CD8-positive, alpha-beta memory T cell (primary cell): ENCODE data around the gene IKZF1. TPM values are rescaled to one million over a fixed set of nuclear protein-coding genes. Genes with fewer than 3 reads are reported as not detected.

Experiments
- CTCF ChIA-PET: fragments of 350-600 bp; sonication (Branson Sonifier 250); formaldehyde crosslinking; loops from one replicate; lab custom pipeline; 2021; ENCODE audit warnings: antibody characterized with exemption; lab: Charles Lee
- POLR2A ChIA-PET: fragments of 350-600 bp; sonication (Branson Sonifier 250); formaldehyde crosslinking; loops from one replicate; lab custom pipeline; 2021; ENCODE audit warnings: antibody characterized with exemption; lab: Charles Lee
- DNase-seq, 5 donors: peaks; one replicate each; pipeline versions ENCODE4 v3.0.0 to v3.0.0-alpha.2; 2020 to 2022; ENCODE audit warnings: mixed read lengths in 1 of 5
- H3K27ac ChIP-seq: one replicate; pipeline ENCODE4 v1.7.0; 2013; ENCODE audit warnings: low read depth, mild to moderate bottlenecking, low read length, moderate library complexity
- H3K27me3 ChIP-seq: 2 replicates; pipeline ENCODE4 v1.7.0; 2013; ENCODE audit warnings: low read length, mild to moderate bottlenecking; ENCODE audit not compliant: insufficient read depth, poor library complexity, severe bottlenecking
- H3K36me3 ChIP-seq: 2 replicates; pipeline ENCODE4 v1.7.0; 2013; ENCODE audit warnings: mild to moderate bottlenecking, low read length, moderate library complexity; ENCODE audit not compliant: insufficient read depth
- H3K4me1 ChIP-seq: 2 replicates; pipeline ENCODE4 v1.7.0; 2013; ENCODE audit warnings: mild to moderate bottlenecking, low read length, moderate library complexity; ENCODE audit not compliant: insufficient read depth
- H3K4me3 ChIP-seq: 2 replicates; pipeline ENCODE4 v1.7.0; 2013; ENCODE audit warnings: mild to moderate bottlenecking, low read length
- H3K9me3 ChIP-seq: 2 replicates; pipeline ENCODE4 v1.7.0; 2013; ENCODE audit warnings: mild to moderate bottlenecking, low read length
- H3K27ac Mint-ChIP-seq, 8 donors: one replicate each; pipeline ENCODE4 v1.8.0; 2020 to 2021; ENCODE audit warnings: mixed read lengths in 8 of 8, mild to moderate bottlenecking in 6 of 8, inconsistent platforms in 3 of 8, moderate library complexity in 3 of 8
- H3K27me3 Mint-ChIP-seq, 2 donors: one replicate each; pipeline ENCODE4 v1.8.0; 2020 to 2021; ENCODE audit warnings: mixed read lengths in 2 of 2, mild to moderate bottlenecking in 1 of 2, moderate library complexity in 1 of 2
- H3K36me3 Mint-ChIP-seq, 3 donors: one replicate each; pipeline ENCODE4 v1.8.0; 2020 to 2021; ENCODE audit warnings: mixed read lengths in 3 of 3, inconsistent platforms in 1 of 3, mild to moderate bottlenecking in 1 of 3
- H3K4me1 Mint-ChIP-seq, 3 donors: one replicate each; pipeline ENCODE4 v1.8.0; 2020 to 2021; ENCODE audit warnings: mixed read lengths in 3 of 3, inconsistent platforms in 1 of 3, mild to moderate bottlenecking in 1 of 3
- H3K4me3 Mint-ChIP-seq, 7 donors: one replicate each; pipeline ENCODE4 v1.8.0; 2020 to 2021; ENCODE audit warnings: mixed read lengths in 7 of 7, mild to moderate bottlenecking in 6 of 7, moderate library complexity in 4 of 7, inconsistent platforms in 2 of 7
- H3K9me3 Mint-ChIP-seq, 5 donors: one replicate each; pipeline ENCODE4 v1.8.0; 2020 to 2022; ENCODE audit warnings: mixed read lengths in 5 of 5, mild to moderate bottlenecking in 3 of 5, moderate library complexity in 2 of 5, inconsistent platforms in 1 of 5
- polyA plus RNA-seq: library from polyadenylated mRNA; unstranded; fragments of 300-500 nt; fragmentation: Illumina TruSeq; gene quantifications from one replicate; pipeline ENCODE4 v1.2.3, GENCODE V29; 2021
- total RNA-seq, 2 experiments: library from RNA; stranded (reverse); gene quantifications; one replicate each; pipeline ENCODE4 v1.2.3, GENCODE V29; 2021

IKZF1 gene
- total and polyA plus RNA-seq, 3 experiments from 2014 or later: 225 to 238 (median 226) TPM

- CTCF ChIA-PET: interaction anchor here (0.6 to 26.5 kb wide), 17 partner anchors 9 to 159 kb away, joined by 3 to 815 read pairs (median 4); no protein-coding TSS in a partner anchor
- Histone ChIP-seq H3K9me3 (no peaks in the 10 kb centered on the region), H3K4me3 (peak overlapping the region; percentile 92), H3K27me3 (no peaks in the 10 kb centered on the region), H3K27ac (peak overlapping the region; percentile 86), H3K36me3 (no peaks in the 10 kb centered on the region), H3K4me1 (peaks cover 54% of the 10 kb centered on the region)
- Mint-ChIP-seq H3K27ac (peak overlapping the region; percentile 92 to 99 (median 98)), H3K9me3 (no peaks in the 10 kb centered on the region), H3K4me3 (peak overlapping the region; percentile 95 to 100 (median 99)), H3K27me3 (peaks cover 0 to 2% of the 10 kb centered on the region in 2 donors), H3K36me3 (peaks cover 15 to 54% (median 15%) of the 10 kb centered on the region in 3 donors), H3K4me1 (peaks cover 44 to 61% (median 60%) of the 10 kb centered on the region in 3 donors)
- POLR2A ChIA-PET: interaction anchor here (0.9 to 4.8 kb wide), 18 partner anchors 9 to 113 kb away, joined by 3 to 49 read pairs (median 6); no protein-coding TSS in a partner anchor
- peak; percentile 41 to 82 (median 65) for DNase-seq
Measured at GRCh38 chr7:50304911-50305582, 531 bp downstream of the IKZF1 start.

DNA sequence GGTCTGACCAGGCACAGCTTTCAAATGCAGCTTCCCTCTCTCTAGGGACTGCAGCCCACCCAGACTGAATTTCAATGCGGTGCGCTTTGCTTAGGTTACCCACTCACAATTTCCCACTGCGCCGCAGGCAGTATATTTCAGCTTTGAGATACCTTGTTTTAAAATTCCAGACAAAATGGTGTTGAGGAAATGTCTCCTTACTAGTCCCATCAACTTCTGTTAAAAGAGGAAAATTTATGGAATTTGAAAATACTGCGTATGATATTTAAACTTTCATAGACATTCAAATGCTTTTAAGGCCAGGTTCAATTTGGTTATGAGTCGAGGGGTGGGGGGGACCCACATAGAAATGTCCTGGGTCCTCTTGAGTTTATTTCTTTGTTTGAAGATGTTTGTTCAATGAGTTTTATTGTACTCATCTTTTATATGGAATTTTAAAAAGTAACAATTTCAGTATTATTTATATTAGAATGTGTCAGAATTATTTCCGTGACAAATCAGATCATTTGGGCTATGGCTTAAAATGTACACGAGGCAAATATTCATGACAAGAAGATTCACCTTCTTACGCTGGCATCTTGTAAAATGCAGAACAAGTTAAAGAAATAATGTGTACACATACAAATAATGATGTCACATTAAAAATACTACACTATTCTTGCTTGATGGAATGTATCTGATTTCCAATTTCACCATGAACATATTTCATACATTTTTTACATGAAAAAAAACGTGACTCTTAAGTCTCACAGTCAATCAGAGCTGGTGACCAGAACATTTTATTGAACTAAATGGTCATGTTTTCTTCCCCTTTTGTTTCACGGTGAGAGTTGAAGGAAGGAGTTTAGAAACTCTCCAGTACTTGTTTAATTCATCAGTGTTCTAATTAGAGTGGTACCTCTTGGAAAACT lies 1.3 kb downstream of the IKZF1 start:
- peaks cover 0 to 2% of the 10 kb centered on the region in 2 donors for H3K27me3 Mint-ChIP-seq
- ChIA-PET POLR2A (interaction anchor here (0.9 to 4.8 kb wide), 18 partner anchors 8 to 112 kb away, joined by 3 to 49 read pairs (median 6); no protein-coding TSS in a partner anchor), CTCF (interaction anchor here (0.6 to 26.5 kb wide), 17 partner anchors 9 to 160 kb away, joined by 3 to 815 read pairs (median 5); no protein-coding TSS in a partner anchor)
- H3K4me3 Mint-ChIP-seq: peak overlapping the region; percentile 95 to 100 (median 99)
- peaks cover 15 to 60% (median 15%) of the 10 kb centered on the region in 3 donors for H3K36me3 Mint-ChIP-seq
- H3K4me1 ChIP-seq: peaks cover 55% of the 10 kb centered on the region
- H3K36me3 ChIP-seq: no peaks in the 10 kb centered on the region
- H3K4me1 Mint-ChIP-seq: peaks cover 47 to 61% (median 60%) of the 10 kb centered on the region in 3 donors
- peak overlapping the region; percentile 92 to 99 (median 98) for H3K27ac Mint-ChIP-seq
- no peaks in the 10 kb centered on the region for H3K27me3 ChIP-seq
- no peak for DNase-seq
- H3K9me3 Mint-ChIP-seq: no peaks in the 10 kb centered on the region
- H3K4me3 ChIP-seq: peak overlapping the region; percentile 92
- H3K27ac ChIP-seq: peak overlapping the region; percentile 86
- H3K9me3 ChIP-seq: no peaks in the 10 kb centered on the region

- H3K27ac Mint-ChIP-seq: peak overlapping the region; percentile 92 to 99 (median 98)
- no peak for DNase-seq
Measured at GRCh38 chr7:50306494-50307367, 2.2 kb downstream of the IKZF1 start.

GRCh38 chr7:50307368-50308032 lies 3.0 kb downstream of the IKZF1 start:
- peak overlapping the region; percentile 92 to 99 (median 98) for H3K27ac Mint-ChIP-seq
- H3K27me3 ChIP-seq: no peaks in the 10 kb centered on the region
- H3K36me3 Mint-ChIP-seq: peaks cover 15 to 66% (median 18%) of the 10 kb centered on the region in 3 donors
- H3K4me1 Mint-ChIP-seq: peaks cover 55 to 61% (median 61%) of the 10 kb centered on the region in 3 donors
- ChIA-PET CTCF (interaction anchor here (0.8 to 26.5 kb wide), 18 partner anchors 8 to 111 kb away, joined by 3 to 815 read pairs (median 4); no protein-coding TSS in a partner anchor), POLR2A (interaction anchor here (0.7 to 5.0 kb wide), 13 partner anchors 9 to 164 kb away, joined by 3 to 49 read pairs (median 9); no protein-coding TSS in a partner anchor)
- H3K4me1 ChIP-seq: peaks cover 56% of the 10 kb centered on the region
- no peaks in the 10 kb centered on the region for H3K36me3 ChIP-seq
- peaks cover 0 to 2% of the 10 kb centered on the region in 2 donors for H3K27me3 Mint-ChIP-seq
- H3K9me3 Mint-ChIP-seq: no peaks in the 10 kb centered on the region
- peak; percentile 32 to 81 (median 63) for DNase-seq
- peak overlapping the region; percentile 86 for H3K27ac ChIP-seq
- H3K4me3 ChIP-seq: peak overlapping the region; percentile 92
- H3K9me3 ChIP-seq: no peaks in the 10 kb centered on the region
- H3K4me3 Mint-ChIP-seq: peak overlapping the region; percentile 95 to 100 (median 99)

More at GRCh38 chr7:50306494-50307367, 2.2 kb downstream of the IKZF1 start:
- Mint-ChIP-seq H3K4me3 (peak overlapping the region; percentile 95 to 100 (median 99)), H3K4me1 (peaks cover 51 to 61% (median 61%) of the 10 kb centered on the region in 3 donors), H3K9me3 (no peaks in the 10 kb centered on the region), H3K36me3 (peaks cover 15 to 60% (median 15%) of the 10 kb centered on the region in 3 donors), H3K27me3 (peaks cover 0 to 2% of the 10 kb centered on the region in 2 donors)
- no peaks in the 10 kb centered on the region for H3K36me3 ChIP-seq
- H3K27ac ChIP-seq: peak overlapping the region; percentile 86
- H3K9me3 ChIP-seq: no peaks in the 10 kb centered on the region
- ChIA-PET CTCF (interaction anchor here (0.8 to 26.5 kb wide), 20 partner anchors 9 to 111 kb away, joined by 3 to 815 read pairs (median 5); no protein-coding TSS in a partner anchor), POLR2A (interaction anchor here (0.7 to 5.0 kb wide), 14 partner anchors 9 to 163 kb away, joined by 3 to 49 read pairs (median 9); no protein-coding TSS in a partner anchor)
- H3K4me3 ChIP-seq: peak overlapping the region; percentile 92
- no peaks in the 10 kb centered on the region for H3K27me3 ChIP-seq
- H3K4me1 ChIP-seq: peaks cover 56% of the 10 kb centered on the region

GRCh38 chr7:50308203-50308531 lies 3.7 kb downstream of the IKZF1 start:
- Histone ChIP-seq H3K36me3 (no peaks in the 10 kb centered on the region), H3K9me3 (no peaks in the 10 kb centered on the region), H3K27me3 (no peaks in the 10 kb centered on the region), H3K4me1 (peaks cover 55% of the 10 kb centered on the region), H3K4me3 (peak overlapping the region; percentile 92), H3K27ac (peak overlapping the region; percentile 86)
- ChIA-PET POLR2A (interaction anchor here (0.8 to 5.0 kb wide), 11 partner anchors 11 to 103 kb away, joined by 3 to 49 read pairs (median 9); no protein-coding TSS in a partner anchor), CTCF (interaction anchor here (1.1 to 26.5 kb wide), 11 partner anchors 11 to 108 kb away, joined by 3 to 815 read pairs (median 5); no protein-coding TSS in a partner anchor)
- DNase-seq: no peak
- Mint-ChIP-seq H3K36me3 (peaks cover 15 to 66% (median 21%) of the 10 kb centered on the region in 3 donors), H3K27me3 (peaks cover 0 to 2% of the 10 kb centered on the region in 2 donors), H3K9me3 (no peaks in the 10 kb centered on the region), H3K4me1 (peaks cover 57 to 64% (median 61%) of the 10 kb centered on the region in 3 donors), H3K27ac (peak overlapping the region; percentile 92 to 99 (median 98)), H3K4me3 (peak overlapping the region; percentile 95 to 100 (median 99))

DNA sequence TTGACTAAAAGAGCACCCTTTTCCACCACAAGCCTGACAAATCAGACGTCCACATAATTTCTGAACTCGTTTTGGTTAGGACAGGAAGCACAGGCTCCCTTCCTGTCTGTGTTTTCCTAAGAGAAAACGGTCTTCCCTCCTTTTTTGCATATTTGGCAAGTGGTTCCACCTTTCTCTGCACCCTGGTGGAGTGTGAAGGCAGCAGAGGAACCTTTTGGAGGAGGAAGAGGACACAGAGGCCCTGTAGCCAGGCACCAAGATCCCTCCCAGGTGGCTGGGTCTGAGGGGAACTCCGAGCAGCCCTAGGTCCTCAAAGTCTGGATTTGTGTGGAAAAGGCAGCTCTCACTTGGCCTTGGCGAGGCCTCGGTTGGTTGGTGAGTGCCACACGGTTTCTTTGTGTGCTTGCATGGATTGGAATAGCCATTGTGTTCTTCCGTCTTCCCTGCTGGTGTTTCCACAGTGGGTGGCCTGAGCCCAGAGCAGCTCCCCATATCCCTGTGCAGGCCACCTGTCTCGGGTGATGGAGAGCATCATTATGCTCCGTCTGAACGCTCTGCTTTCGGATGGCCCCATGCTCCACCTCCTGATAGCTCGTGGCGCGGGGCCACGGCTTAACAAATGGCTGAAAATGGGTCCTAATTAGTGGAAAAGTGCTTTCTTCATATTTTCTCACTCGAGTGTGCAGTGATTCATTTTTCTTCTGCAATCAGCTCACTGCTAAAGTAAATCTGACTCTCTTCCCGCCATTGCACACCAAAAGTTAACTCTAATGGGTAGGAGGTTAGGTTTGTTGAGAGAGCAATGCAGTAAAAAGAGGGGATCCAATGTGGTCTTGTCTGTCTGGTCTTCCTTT lies 4.2 kb downstream of the IKZF1 start:
- Mint-ChIP-seq H3K27ac (peak overlapping the region; percentile 92 to 99 (median 98)), H3K9me3 (no peaks in the 10 kb centered on the region), H3K4me3 (peak overlapping the region; percentile 95 to 100 (median 99)), H3K36me3 (peaks cover 15 to 68% (median 26%) of the 10 kb centered on the region in 3 donors), H3K4me1 (peaks cover 61 to 69% (median 64%) of the 10 kb centered on the region in 3 donors), H3K27me3 (peaks cover 0 to 2% of the 10 kb centered on the region in 2 donors)
- ChIA-PET CTCF (interaction anchor here (0.9 to 26.5 kb wide), 7 partner anchors 11 to 108 kb away, joined by 4 to 815 read pairs (median 37); no protein-coding TSS in a partner anchor), POLR2A (interaction anchor here (0.7 to 5.0 kb wide), 19 partner anchors 9 to 103 kb away, joined by 3 to 49 read pairs (median 4); no protein-coding TSS in a partner anchor)
- H3K4me3 ChIP-seq: peak overlapping the region; percentile 92
- H3K9me3 ChIP-seq: no peaks in the 10 kb centered on the region
- peaks cover 58% of the 10 kb centered on the region for H3K4me1 ChIP-seq
- H3K36me3 ChIP-seq: no peaks in the 10 kb centered on the region
- peak in 1 of 5 donors; percentile 20 for DNase-seq
- peak overlapping the region; percentile 86 for H3K27ac ChIP-seq
- H3K27me3 ChIP-seq: no peaks in the 10 kb centered on the region
